Neural cell (in vitro differentiated cells): ENCODE results near the gene CLTB.

Experiments used
- EP300 ChIP-seq: fragments of 450-650 bp; conservative IDR thresholded peaks from 2 replicates; pipeline ENCODE4 v1.6.1; 2014; ENCODE audit warnings: antibody characterized with exemption, mild to moderate bottlenecking, moderate library complexity; ENCODE audit not compliant: poor library complexity, severe bottlenecking
- POLR2AphosphoS5 ChIP-seq: IDR thresholded peaks from 2 replicates; pipeline ENCODE4 v1.6.1; 2012
- SMC3 ChIP-seq: fragments of 450-650 bp; conservative IDR thresholded peaks from 2 replicates; pipeline ENCODE4 v1.6.1; 2014; ENCODE audit warnings: antibody characterized with exemption, mild to moderate bottlenecking, moderate library complexity; ENCODE audit not compliant: poor library complexity
- TAF1 ChIP-seq: IDR thresholded peaks from 2 replicates; pipeline ENCODE4 v1.6.1; 2012; ENCODE audit warnings: low read depth
- TF ChIP-seq, protein P1 (sequence below): fragments of 450-650 bp; IDR thresholded peaks from 2 replicates; pipeline ENCODE4 v1.5.1; 2014; ENCODE audit warnings: antibody characterized with exemption, mild to moderate bottlenecking, moderate library complexity; ENCODE audit not compliant: poor library complexity, severe bottlenecking
- TF ChIP-seq, protein P2 (sequence below): IDR thresholded peaks from 2 replicates; pipeline ENCODE4 v1.6.1; 2012; ENCODE audit warnings: borderline replicate concordance

DNA sequence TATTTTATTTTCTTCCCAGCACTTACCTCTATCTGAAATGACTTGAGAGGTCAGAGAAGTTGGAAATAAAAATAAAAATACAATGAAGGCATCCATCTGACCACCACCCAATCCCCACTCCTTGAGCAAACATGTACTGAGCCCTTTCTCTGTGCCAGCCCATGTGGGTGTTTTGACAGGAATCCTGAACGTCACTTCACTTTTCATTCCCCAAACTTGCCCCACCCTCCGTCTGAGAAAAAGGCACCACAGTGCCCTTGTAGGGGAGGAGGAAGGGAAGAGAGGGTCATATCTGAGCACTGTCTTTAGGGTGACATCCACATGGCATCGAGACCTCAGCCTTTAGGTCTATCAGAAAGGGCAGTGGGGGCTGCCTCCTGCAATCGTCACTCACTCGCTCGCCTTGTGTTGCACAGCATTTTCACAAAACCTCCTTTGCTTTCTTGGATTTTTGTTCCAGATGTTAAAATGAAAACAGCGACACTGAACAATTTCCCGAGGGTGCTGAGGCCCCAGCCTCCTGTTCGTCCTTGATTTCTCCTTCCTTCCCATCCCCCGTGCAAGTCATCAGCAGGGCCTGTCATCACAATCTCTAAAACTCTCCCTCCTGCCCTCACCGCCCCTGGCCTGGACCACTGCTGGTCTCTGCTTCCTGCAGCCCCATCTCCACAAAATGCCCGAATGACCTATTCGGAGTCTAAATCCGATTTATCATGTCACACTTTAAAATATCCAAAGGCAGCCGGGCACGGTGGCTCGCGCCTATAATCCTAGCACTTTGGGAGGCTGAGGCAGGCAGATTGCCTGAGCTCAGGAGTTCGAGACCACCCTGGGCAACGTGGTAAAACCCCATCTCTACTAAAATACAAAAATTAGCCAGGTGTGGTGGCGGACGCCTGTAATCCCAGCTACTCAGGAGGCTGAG lies 14.8 kb downstream of the CLTB start:
- TF ChIP-seq, protein P1, sequence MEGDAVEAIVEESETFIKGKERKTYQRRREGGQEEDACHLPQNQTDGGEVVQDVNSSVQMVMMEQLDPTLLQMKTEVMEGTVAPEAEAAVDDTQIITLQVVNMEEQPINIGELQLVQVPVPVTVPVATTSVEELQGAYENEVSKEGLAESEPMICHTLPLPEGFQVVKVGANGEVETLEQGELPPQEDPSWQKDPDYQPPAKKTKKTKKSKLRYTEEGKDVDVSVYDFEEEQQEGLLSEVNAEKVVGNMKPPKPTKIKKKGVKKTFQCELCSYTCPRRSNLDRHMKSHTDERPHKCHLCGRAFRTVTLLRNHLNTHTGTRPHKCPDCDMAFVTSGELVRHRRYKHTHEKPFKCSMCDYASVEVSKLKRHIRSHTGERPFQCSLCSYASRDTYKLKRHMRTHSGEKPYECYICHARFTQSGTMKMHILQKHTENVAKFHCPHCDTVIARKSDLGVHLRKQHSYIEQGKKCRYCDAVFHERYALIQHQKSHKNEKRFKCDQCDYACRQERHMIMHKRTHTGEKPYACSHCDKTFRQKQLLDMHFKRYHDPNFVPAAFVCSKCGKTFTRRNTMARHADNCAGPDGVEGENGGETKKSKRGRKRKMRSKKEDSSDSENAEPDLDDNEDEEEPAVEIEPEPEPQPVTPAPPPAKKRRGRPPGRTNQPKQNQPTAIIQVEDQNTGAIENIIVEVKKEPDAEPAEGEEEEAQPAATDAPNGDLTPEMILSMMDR, result no peak
- TF ChIP-seq EP300 (no peak), POLR2AphosphoS5 (no peak), TAF1 (no peak), SMC3 (no peak)
- TF ChIP-seq, protein P2, sequence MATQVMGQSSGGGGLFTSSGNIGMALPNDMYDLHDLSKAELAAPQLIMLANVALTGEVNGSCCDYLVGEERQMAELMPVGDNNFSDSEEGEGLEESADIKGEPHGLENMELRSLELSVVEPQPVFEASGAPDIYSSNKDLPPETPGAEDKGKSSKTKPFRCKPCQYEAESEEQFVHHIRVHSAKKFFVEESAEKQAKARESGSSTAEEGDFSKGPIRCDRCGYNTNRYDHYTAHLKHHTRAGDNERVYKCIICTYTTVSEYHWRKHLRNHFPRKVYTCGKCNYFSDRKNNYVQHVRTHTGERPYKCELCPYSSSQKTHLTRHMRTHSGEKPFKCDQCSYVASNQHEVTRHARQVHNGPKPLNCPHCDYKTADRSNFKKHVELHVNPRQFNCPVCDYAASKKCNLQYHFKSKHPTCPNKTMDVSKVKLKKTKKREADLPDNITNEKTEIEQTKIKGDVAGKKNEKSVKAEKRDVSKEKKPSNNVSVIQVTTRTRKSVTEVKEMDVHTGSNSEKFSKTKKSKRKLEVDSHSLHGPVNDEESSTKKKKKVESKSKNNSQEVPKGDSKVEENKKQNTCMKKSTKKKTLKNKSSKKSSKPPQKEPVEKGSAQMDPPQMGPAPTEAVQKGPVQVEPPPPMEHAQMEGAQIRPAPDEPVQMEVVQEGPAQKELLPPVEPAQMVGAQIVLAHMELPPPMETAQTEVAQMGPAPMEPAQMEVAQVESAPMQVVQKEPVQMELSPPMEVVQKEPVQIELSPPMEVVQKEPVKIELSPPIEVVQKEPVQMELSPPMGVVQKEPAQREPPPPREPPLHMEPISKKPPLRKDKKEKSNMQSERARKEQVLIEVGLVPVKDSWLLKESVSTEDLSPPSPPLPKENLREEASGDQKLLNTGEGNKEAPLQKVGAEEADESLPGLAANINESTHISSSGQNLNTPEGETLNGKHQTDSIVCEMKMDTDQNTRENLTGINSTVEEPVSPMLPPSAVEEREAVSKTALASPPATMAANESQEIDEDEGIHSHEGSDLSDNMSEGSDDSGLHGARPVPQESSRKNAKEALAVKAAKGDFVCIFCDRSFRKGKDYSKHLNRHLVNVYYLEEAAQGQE, result no peak
